Limb (tissue), 2 donors: ENCODE data around the gene CLEC1B.
"Not testable (repeated sequence)": the region's sequence is repeated elsewhere in the genome, so short reads cannot be mapped to it uniquely, and the experiment has no call there.

Experiments used
- DNase-seq, 2 donors: peaks; one replicate each; pipeline ENCODE4 v3.0.0-alpha.2; 2016; ENCODE audit errors: extremely low spot score in 2 of 2

Gene CLEC1B

GRCh38 chr12:9999016-9999415 is at the start of gene CLEC1B:
TSS of gene CLEC1B (minus strand) at chr12:9999121. CDS start at chr12:9999100, 21 bp downstream.
- no peak for DNase-seq

- DNase-seq = no peak
Measured at GRCh38 chr12:10048526-10048925, 49.6 kb upstream of the CLEC1B start.

- DNase-seq = no peak
Measured at GRCh38 chr12:10042167-10042566, 43.2 kb upstream of the CLEC1B start.

GRCh38 chr12:10033783-10034545 is 35.0 kb upstream of the CLEC1B start:
- peak in 1 of 2 donors; percentile 18 for DNase-seq

GRCh38 chr12:10031771-10032175 is 32.9 kb upstream of the CLEC1B start:
- DNase-seq = no peak

GRCh38 chr12:10031321-10031720 is 32.4 kb upstream of the CLEC1B start:
- no peak for DNase-seq

GRCh38 chr12:10030446-10030845 is 31.5 kb upstream of the CLEC1B start, which contains the start of gene CLEC9A:
TSS of gene CLEC9A (plus strand) at chr12:10030682. CDS start at chr12:10052688, 22,006 bp downstream.
- DNase-seq = no peak

GRCh38 chr12:10027721-10028120 is 28.8 kb upstream of the CLEC1B start:
- no peak for DNase-seq

- DNase-seq = no peak
Measured at GRCh38 chr12:10027311-10027710, 28.4 kb upstream of the CLEC1B start.

- DNase-seq = not testable (repeated sequence)
Measured at GRCh38 chr12:10026666-10027065, 27.7 kb upstream of the CLEC1B start.

- DNase-seq = no peak
Measured at GRCh38 chr12:10025236-10025635, 26.3 kb upstream of the CLEC1B start.

- no peak for DNase-seq
Measured at GRCh38 chr12:10021342-10021741, 22.4 kb upstream of the CLEC1B start.

GRCh38 chr12:10018386-10018785 is 19.5 kb upstream of the CLEC1B start:
- DNase-seq = no peak

- DNase-seq = no peak
Measured at GRCh38 chr12:10016881-10017280, 18.0 kb upstream of the CLEC1B start.

- DNase-seq = no peak
Measured at GRCh38 chr12:10015450-10015849, 16.5 kb upstream of the CLEC1B start.

- DNase-seq = no peak
Measured at GRCh38 chr12:10012630-10013330, 13.9 kb upstream of the CLEC1B start.

- DNase-seq = no peak
Measured at GRCh38 chr12:10001171-10001776, 2.4 kb upstream of the CLEC1B start.

GRCh38 chr12:9992296-9992695 is 6.6 kb downstream of the CLEC1B start:
- DNase-seq = no peak

GRCh38 chr12:9991876-9992275 is 7.0 kb downstream of the CLEC1B start:
- no peak for DNase-seq

GRCh38 chr12:9980126-9980525 is 18.8 kb downstream of the CLEC1B start:
- DNase-seq = no peak

- DNase-seq = no peak
Measured at GRCh38 chr12:9977916-9978315, 21.0 kb downstream of the CLEC1B start.

GRCh38 chr12:9976626-9977025 is 22.3 kb downstream of the CLEC1B start:
- not testable (repeated sequence) for DNase-seq
